ENCODE measurements around the gene RNF2. TPM values are rescaled to one million over a fixed set of nuclear protein-coding genes. Genes with fewer than 3 reads are reported as not detected.

Gene RNF2
- total RNA-seq, 1 donor from 2014 or later: 33.4 TPM

DNA sequence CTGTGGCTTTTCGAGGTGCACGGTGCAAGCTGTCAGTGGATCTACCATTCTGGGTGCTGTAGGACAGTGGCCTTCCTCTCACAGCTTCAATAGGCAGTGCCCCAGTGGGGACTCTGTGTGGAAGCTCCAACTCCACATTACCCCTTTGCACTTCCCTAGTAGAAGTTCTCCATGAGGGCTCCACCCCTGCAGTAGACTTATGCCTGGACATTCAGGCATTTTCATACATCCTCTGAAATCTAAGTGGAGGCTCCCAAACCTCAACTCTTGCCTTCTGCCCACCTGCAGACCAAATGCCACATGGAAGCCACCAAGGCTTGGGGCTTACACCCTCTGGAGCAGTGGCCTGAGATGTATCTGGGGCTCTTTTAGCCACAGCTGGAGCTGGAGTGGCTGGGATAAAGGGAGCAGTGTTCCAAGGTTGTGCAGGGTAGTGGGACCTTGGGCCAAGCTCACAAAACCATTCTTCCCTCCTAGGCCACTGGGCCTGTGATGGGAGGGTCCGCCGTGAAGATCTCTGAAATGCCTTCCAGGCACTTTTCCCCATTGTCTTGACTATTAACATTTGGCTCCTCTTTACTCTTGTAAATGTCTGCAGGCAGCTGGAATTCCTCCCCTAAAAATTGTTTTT is 18.0 kb upstream of the RNF2 start:
- Histone ChIP-seq H3K27me3 (ENCODE audit: control insufficient read depth in 3 of 3, insufficient read depth in 3 of 3, low read length in 3 of 3) (no peaks in the 10 kb centered on the region), H3K4me1 (ENCODE audit: control insufficient read depth in 3 of 3, insufficient read depth in 3 of 3, low read length in 3 of 3) (no peaks in the 10 kb centered on the region), H3K27ac (ENCODE audit: low read depth, low read length) (no peak overlapping the region), H3K9ac (ENCODE audit: low read depth in 1 of 3, low read length in 3 of 3) (no peak overlapping the region), H3K36me3 (ENCODE audit: control insufficient read depth in 3 of 3, insufficient read depth in 3 of 3, low read length in 3 of 3) (no peaks in the 10 kb centered on the region), H3K4me3 (ENCODE audit: low read length in 3 of 3) (no peak overlapping the region), H3K9me3 (ENCODE audit: control insufficient read depth in 3 of 3, low read length in 3 of 3) (peaks cover 0 to 7% (median 4%) of the 10 kb centered on the region in 3 donors)

DNA sequence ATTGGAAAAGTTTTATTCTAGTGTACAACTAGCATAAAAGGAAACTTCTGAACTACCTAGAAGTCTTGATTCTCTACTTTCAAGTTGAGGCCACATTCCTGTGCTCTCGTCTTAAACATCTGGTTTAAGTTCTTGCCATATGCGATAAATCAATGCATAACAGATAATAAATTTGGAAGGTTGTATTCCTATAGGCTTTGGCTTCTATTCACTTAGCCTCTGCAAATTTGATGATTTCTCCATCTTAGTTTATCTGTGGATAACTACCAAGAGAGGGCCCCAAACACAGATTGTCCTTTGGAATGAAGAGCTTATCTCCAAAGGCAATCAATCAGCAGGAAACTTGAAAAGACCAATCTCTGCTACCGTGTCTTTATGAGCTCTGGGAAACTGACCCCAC is 11.7 kb upstream of the RNF2 start:
- Histone ChIP-seq H3K9ac (ENCODE audit: low read depth in 1 of 3, low read length in 3 of 3) (no peak overlapping the region), H3K4me3 (ENCODE audit: low read length in 3 of 3) (no peak overlapping the region), H3K27me3 (ENCODE audit: control insufficient read depth in 3 of 3, insufficient read depth in 3 of 3, low read length in 3 of 3) (no peaks in the 10 kb centered on the region), H3K9me3 (ENCODE audit: control insufficient read depth in 3 of 3, low read length in 3 of 3) (no peaks in the 10 kb centered on the region), H3K36me3 (ENCODE audit: control insufficient read depth in 3 of 3, insufficient read depth in 3 of 3, low read length in 3 of 3) (no peaks in the 10 kb centered on the region), H3K27ac (ENCODE audit: low read depth, low read length) (no peak overlapping the region), H3K4me1 (ENCODE audit: control insufficient read depth in 3 of 3, insufficient read depth in 3 of 3, low read length in 3 of 3) (no peaks in the 10 kb centered on the region)

DNA sequence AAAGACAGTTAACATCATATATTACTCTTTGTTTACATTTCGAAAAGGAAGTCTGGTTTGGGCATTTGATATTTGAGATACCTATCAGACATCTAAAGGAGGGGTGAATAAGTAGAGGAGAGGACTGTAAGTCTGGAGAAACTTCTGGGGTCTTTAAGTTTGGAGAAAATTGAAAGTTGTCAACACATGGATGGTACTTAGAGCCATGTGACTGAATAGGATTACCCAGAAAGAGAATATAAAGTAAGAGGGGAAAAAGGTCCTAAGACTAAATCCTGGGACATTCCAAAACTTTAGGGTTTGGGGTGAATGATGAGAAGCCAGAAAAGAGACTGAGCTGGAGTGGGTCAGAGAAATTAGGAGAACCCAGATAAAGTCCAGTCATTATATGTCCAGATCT is 10.1 kb upstream of the RNF2 start:
- H3K4me1 ChIP-seq (ENCODE audit: control insufficient read depth in 3 of 3, insufficient read depth in 3 of 3, low read length in 3 of 3): peaks cover 0 to 4% (median 0%) of the 10 kb centered on the region in 3 donors
- H3K9ac ChIP-seq (ENCODE audit: low read depth in 1 of 3, low read length in 3 of 3): no peak overlapping the region
- no peaks in the 10 kb centered on the region for H3K9me3 ChIP-seq (ENCODE audit: control insufficient read depth in 3 of 3, low read length in 3 of 3)
- H3K27ac ChIP-seq (ENCODE audit: low read depth, low read length): no peak overlapping the region
- no peak overlapping the region for H3K4me3 ChIP-seq (ENCODE audit: low read length in 3 of 3)
- no peaks in the 10 kb centered on the region for H3K27me3 ChIP-seq (ENCODE audit: control insufficient read depth in 3 of 3, insufficient read depth in 3 of 3, low read length in 3 of 3)
- no peaks in the 10 kb centered on the region for H3K36me3 ChIP-seq (ENCODE audit: control insufficient read depth in 3 of 3, insufficient read depth in 3 of 3, low read length in 3 of 3)

DNA sequence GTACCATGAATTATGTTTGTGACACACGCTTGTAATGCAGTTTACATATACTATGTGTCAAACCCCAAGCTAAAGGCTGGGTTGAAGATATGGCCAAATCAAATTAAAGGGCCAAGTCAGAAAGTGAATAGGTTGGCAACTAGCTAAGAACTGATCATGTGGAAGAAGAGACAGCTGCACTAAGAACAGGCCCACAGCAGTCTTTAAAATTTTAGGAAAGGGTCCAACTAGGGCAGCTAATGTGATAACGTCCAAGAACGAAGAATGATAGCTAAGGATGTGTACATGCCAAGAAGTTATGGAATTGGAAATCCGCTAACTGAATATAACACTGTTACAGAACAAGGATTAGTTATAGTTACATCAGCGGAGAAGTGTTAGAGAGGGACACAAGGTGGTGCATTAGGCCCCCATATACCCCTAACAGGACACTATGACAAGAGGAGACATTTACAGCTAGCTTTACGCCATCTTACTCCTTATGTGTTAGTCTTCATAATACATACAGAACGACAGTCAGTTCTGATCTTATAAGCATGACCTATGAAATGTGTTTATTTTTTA is 6.5 kb upstream of the RNF2 start:
- H3K4me1 ChIP-seq (ENCODE audit: control insufficient read depth in 3 of 3, insufficient read depth in 3 of 3, low read length in 3 of 3): peaks cover 0 to 4% (median 0%) of the 10 kb centered on the region in 3 donors
- no peaks in the 10 kb centered on the region for H3K36me3 ChIP-seq (ENCODE audit: control insufficient read depth in 3 of 3, insufficient read depth in 3 of 3, low read length in 3 of 3)
- no peak overlapping the region for H3K9ac ChIP-seq (ENCODE audit: low read depth in 1 of 3, low read length in 3 of 3)
- H3K27ac ChIP-seq (ENCODE audit: low read depth, low read length): peak overlapping the region; percentile 5
- no peaks in the 10 kb centered on the region for H3K27me3 ChIP-seq (ENCODE audit: control insufficient read depth in 3 of 3, insufficient read depth in 3 of 3, low read length in 3 of 3)
- no peaks in the 10 kb centered on the region for H3K9me3 ChIP-seq (ENCODE audit: control insufficient read depth in 3 of 3, low read length in 3 of 3)
- H3K4me3 ChIP-seq (ENCODE audit: low read length in 3 of 3): no peak overlapping the region

DNA sequence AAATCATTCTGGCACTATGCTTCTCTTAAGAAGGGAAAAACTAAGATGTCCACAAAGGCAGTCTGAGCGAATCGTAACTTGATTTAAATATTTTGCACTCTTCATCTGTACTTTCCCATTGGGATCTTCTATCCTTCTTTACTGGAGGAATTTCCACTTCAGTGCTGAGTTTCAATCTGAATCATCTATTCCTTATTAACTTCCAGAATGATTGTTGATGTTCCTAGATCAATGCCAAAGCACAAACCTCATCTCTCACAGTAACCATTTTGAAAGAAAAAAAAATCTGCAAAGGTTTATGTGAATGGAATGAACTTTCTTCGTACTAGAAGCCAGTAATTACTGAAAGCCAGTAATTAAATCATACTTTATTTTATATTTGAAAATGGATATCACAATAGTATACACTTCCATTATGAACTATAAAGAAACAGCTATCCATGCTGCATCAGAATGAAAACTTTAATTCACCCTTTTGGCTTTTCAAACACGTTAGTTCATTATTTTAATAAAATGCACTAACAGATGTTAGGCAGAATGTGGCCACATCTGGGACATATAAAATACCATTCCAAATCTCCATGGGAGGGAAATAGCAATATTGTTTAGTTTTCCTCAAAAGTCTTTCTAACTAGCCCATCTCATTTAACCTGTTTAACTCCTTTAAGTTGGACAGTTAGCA is 5.5 kb upstream of the RNF2 start:
- no peak overlapping the region for H3K9ac ChIP-seq (ENCODE audit: low read depth in 1 of 3, low read length in 3 of 3)
- H3K4me3 ChIP-seq (ENCODE audit: low read length in 3 of 3): no peak overlapping the region
- no peaks in the 10 kb centered on the region for H3K27me3 ChIP-seq (ENCODE audit: control insufficient read depth in 3 of 3, insufficient read depth in 3 of 3, low read length in 3 of 3)
- H3K27ac ChIP-seq (ENCODE audit: low read depth, low read length): no peak overlapping the region
- peaks cover 0 to 4% (median 0%) of the 10 kb centered on the region in 3 donors for H3K4me1 ChIP-seq (ENCODE audit: control insufficient read depth in 3 of 3, insufficient read depth in 3 of 3, low read length in 3 of 3)
- H3K9me3 ChIP-seq (ENCODE audit: control insufficient read depth in 3 of 3, low read length in 3 of 3): no peaks in the 10 kb centered on the region
- H3K36me3 ChIP-seq (ENCODE audit: control insufficient read depth in 3 of 3, insufficient read depth in 3 of 3, low read length in 3 of 3): no peaks in the 10 kb centered on the region

DNA sequence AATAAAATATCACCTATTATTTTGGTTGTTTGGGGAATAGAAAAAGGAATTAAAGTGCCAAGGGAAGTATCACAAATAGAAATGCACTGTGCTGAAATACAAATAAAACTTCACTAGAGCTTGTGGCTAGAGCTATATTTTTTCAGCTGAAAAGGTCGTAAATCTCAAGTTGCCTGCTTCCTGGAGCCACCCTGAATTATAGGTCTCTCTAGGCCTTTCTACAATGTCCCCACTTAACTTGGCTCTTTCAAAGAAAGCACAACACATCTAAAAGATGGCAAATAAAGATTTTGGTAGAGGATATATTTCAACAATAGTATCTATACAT is 5.0 kb upstream of the RNF2 start:
- no peak overlapping the region for H3K27ac ChIP-seq (ENCODE audit: low read depth, low read length)
- peaks cover 0 to 4% (median 0%) of the 10 kb centered on the region in 3 donors for H3K4me1 ChIP-seq (ENCODE audit: control insufficient read depth in 3 of 3, insufficient read depth in 3 of 3, low read length in 3 of 3)
- no peaks in the 10 kb centered on the region for H3K27me3 ChIP-seq (ENCODE audit: control insufficient read depth in 3 of 3, insufficient read depth in 3 of 3, low read length in 3 of 3)
- H3K36me3 ChIP-seq (ENCODE audit: control insufficient read depth in 3 of 3, insufficient read depth in 3 of 3, low read length in 3 of 3): no peaks in the 10 kb centered on the region
- no peaks in the 10 kb centered on the region for H3K9me3 ChIP-seq (ENCODE audit: control insufficient read depth in 3 of 3, low read length in 3 of 3)
- no peak overlapping the region for H3K4me3 ChIP-seq (ENCODE audit: low read length in 3 of 3)
- H3K9ac ChIP-seq (ENCODE audit: low read depth in 1 of 3, low read length in 3 of 3): no peak overlapping the region

DNA sequence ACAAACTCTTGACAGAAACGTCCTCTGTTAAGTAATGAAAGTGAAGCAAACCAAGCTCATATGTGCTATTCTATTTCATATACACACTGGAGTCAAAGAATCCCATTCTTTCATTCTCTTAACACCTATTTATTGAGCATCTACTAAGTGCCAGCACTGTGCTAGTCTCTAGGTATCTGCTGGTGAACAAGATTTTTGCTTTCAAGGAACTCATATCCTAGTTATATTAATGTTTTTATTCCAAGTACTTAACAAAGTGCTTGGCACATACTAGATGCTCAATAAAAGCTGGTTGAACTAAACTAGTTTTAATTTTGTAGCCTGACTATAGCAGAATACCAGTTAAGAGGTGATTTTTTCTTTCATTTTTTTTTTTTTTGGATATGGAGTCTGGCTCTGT is 3.6 kb upstream of the RNF2 start:
- Histone ChIP-seq H3K4me1 (ENCODE audit: control insufficient read depth in 3 of 3, insufficient read depth in 3 of 3, low read length in 3 of 3) (peaks cover 0 to 6% (median 3%) of the 10 kb centered on the region in 3 donors), H3K9ac (ENCODE audit: low read depth in 1 of 3, low read length in 3 of 3) (no peak overlapping the region), H3K9me3 (ENCODE audit: control insufficient read depth in 3 of 3, low read length in 3 of 3) (no peaks in the 10 kb centered on the region), H3K27me3 (ENCODE audit: control insufficient read depth in 3 of 3, insufficient read depth in 3 of 3, low read length in 3 of 3) (no peaks in the 10 kb centered on the region), H3K36me3 (ENCODE audit: control insufficient read depth in 3 of 3, insufficient read depth in 3 of 3, low read length in 3 of 3) (no peaks in the 10 kb centered on the region), H3K27ac (ENCODE audit: low read depth, low read length) (no peak overlapping the region), H3K4me3 (ENCODE audit: low read length in 3 of 3) (no peak overlapping the region)

DNA sequence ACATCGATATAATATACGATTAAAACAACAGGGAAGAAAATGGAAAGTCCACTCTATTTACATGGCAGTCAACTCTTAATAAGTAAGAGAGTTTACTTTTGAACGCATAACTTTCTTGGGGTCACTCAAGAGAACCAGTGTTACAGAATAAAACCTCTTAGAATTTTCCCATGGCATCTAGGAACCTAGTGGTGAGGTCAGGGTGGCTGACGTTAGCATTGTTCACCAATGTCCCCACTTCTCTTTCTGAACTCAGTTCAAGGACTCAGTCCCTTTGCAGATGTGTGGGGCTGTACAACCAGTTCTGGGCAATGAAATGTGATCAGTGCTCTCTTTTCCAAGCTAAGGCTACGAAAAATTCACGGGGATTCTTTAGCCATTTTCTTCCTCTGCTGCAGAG is 2.6 kb upstream of the RNF2 start:
- peaks cover 0 to 13% (median 8%) of the 10 kb centered on the region in 3 donors for H3K4me1 ChIP-seq (ENCODE audit: control insufficient read depth in 3 of 3, insufficient read depth in 3 of 3, low read length in 3 of 3)
- no peaks in the 10 kb centered on the region for H3K36me3 ChIP-seq (ENCODE audit: control insufficient read depth in 3 of 3, insufficient read depth in 3 of 3, low read length in 3 of 3)
- H3K9ac ChIP-seq (ENCODE audit: low read depth in 1 of 3, low read length in 3 of 3): no peak overlapping the region
- H3K9me3 ChIP-seq (ENCODE audit: control insufficient read depth in 3 of 3, low read length in 3 of 3): no peaks in the 10 kb centered on the region
- no peak overlapping the region for H3K4me3 ChIP-seq (ENCODE audit: low read length in 3 of 3)
- H3K27me3 ChIP-seq (ENCODE audit: control insufficient read depth in 3 of 3, insufficient read depth in 3 of 3, low read length in 3 of 3): no peaks in the 10 kb centered on the region
- H3K27ac ChIP-seq (ENCODE audit: low read depth, low read length): no peak overlapping the region

DNA sequence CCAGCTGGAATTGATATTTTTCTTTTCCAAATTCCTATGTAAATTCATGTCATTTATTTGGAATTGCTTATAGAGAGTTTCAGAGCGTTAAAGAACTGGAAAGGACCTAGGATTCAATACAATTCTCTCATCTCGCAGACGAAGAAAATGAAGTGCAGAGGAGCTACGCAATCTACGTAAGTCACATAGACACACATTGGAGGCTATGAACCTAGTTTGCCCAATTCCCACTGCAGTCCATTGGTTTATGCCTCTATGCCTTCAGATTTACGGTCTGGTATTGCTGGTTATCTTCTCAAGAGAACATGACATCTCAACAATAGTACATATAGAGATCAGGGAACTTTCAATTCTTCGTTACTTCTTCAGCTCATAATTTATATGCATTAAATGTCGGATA is 971 bp upstream of the RNF2 start:
- H3K4me1 ChIP-seq (ENCODE audit: control insufficient read depth in 3 of 3, insufficient read depth in 3 of 3, low read length in 3 of 3): peaks cover 0 to 12% (median 8%) of the 10 kb centered on the region in 3 donors
- H3K27me3 ChIP-seq (ENCODE audit: control insufficient read depth in 3 of 3, insufficient read depth in 3 of 3, low read length in 3 of 3): no peaks in the 10 kb centered on the region
- H3K27ac ChIP-seq (ENCODE audit: low read depth, low read length): peak overlapping the region; percentile 76
- no peaks in the 10 kb centered on the region for H3K9me3 ChIP-seq (ENCODE audit: control insufficient read depth in 3 of 3, low read length in 3 of 3)
- H3K9ac ChIP-seq (ENCODE audit: low read depth in 1 of 3, low read length in 3 of 3): no peak overlapping the region
- peak overlapping the region in 2 of 3 donors; percentile 61 to 75 for H3K4me3 ChIP-seq (ENCODE audit: low read length in 3 of 3)
- no peaks in the 10 kb centered on the region for H3K36me3 ChIP-seq (ENCODE audit: control insufficient read depth in 3 of 3, insufficient read depth in 3 of 3, low read length in 3 of 3)

DNA sequence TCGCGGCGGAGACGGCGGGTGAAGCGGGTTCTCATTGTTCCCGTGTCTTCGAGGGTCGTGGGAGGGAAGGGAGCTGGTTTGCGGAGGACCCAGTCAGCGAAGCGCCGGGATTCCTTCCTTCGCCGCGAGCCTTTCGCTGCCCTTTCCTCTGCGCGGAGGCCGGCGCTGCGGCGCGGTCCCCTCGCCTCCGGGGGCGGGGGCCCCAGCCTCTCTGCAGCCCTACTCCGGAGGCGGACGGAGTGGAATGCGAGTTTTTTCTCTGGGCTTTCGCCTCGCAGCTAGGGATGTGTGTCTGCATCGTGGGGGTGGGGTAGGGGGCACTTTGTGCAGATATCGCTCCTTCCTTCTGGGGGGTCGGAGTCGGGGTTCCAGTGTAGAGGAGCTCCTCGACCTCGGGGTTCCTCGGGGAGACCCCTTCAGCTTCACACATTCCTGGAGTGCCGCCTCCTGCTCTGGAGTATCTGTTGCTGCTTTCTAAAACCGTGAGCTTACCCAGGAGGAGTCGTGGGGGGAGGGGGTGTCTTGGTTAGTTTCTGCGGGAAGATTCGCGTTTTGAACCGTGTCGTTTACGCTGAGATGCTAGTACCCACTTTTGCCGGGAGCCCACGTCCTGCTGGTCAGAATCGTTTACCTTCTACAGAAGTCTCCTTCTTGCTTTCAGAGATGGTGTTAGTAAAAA is 595 bp downstream of the RNF2 start:
- peak overlapping the region; percentile 85 to 86 (median 85) for H3K9ac ChIP-seq (ENCODE audit: low read depth in 1 of 3, low read length in 3 of 3)
- peak overlapping the region; percentile 76 for H3K27ac ChIP-seq (ENCODE audit: low read depth, low read length)
- H3K4me3 ChIP-seq (ENCODE audit: low read length in 3 of 3): peak overlapping the region; percentile 75 to 86 (median 81)
- peaks cover 0 to 12% (median 12%) of the 10 kb centered on the region in 3 donors for H3K4me1 ChIP-seq (ENCODE audit: control insufficient read depth in 3 of 3, insufficient read depth in 3 of 3, low read length in 3 of 3)
- no peaks in the 10 kb centered on the region for H3K27me3 ChIP-seq (ENCODE audit: control insufficient read depth in 3 of 3, insufficient read depth in 3 of 3, low read length in 3 of 3)
- H3K36me3 ChIP-seq (ENCODE audit: control insufficient read depth in 3 of 3, insufficient read depth in 3 of 3, low read length in 3 of 3): no peaks in the 10 kb centered on the region
- no peaks in the 10 kb centered on the region for H3K9me3 ChIP-seq (ENCODE audit: control insufficient read depth in 3 of 3, low read length in 3 of 3)
